ENCODE measurements around the gene ADGRL3.

The ADGRL3 gene

GRCh38 chr4:61431131-61431530 is 231.0 kb downstream of the ADGRL3 start:
- DNase-seq = no peak

DNA sequence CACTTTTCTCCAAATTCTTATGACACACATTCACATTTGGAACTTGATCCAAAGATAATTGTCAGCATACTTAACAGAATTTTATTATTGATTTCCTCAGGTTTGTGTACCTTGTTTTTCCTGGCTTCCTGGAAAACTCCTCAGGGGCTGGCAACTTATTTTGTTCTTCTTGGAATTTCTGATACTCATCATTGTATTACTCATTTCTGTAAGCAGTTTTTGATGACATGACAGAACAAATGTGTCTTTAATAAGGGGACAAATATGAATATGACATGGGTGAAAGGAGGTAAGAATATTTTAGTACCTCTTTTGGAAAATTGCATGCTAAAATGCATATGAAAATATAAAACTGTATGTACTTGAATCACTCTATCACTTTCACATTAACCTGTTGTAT is 237.8 kb downstream of the ADGRL3 start:
- no peak for DNase-seq

- DNase-seq = no peak
Measured at GRCh38 chr4:61440321-61440720, 240.2 kb downstream of the ADGRL3 start.

DNA sequence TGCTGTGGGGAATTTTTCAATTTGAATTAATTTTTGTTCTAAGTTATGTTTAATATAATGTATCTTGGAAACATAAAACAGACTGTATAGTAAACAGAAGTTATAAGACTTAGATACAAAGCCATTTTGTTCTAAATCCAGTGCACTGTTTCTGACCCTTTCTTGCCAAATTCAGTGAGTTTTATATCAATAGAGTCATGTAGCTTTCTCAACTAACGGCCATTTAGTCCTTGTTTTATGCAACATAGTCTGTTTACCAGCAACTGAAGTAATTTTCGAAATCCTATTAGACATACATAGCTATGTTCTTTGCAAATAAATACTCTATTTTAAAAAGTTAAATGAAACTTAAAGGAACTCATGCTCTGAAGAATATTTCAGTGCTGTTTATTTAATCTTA is 242.8 kb downstream of the ADGRL3 start:
- DNase-seq = no peak

GRCh38 chr4:61443813-61444510 is 243.8 kb downstream of the ADGRL3 start:
- no peak for DNase-seq

DNA sequence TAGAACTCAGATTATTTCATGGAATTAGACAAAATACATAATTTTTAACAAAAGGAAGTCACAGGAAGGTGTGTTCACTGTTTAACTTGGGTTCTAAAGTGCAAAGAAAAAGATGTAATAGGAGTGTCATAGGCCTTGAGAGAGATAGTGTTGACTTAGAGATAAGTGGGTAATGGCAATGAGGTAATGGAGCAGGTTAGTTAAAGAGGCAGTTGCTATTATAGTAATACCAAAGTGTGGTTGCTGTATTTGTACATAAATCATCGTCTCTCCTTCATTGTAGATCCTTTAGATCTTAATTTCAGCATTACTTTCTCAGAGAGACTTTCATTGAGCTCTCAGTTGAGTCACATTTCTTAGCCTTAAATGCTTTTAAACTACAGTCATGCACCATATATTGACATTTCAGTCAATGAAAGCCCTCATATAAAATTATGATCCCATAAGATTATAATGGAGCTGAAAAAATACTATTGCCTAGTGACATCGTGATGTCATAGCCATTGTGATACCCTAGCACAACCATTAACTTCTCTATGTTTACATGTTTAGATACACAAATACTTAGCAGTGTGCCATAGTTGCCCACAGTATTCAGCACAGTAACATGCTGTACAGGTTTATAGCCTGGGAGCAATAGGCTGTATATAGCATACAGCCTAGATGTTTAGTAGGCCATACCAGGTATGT is 245.4 kb downstream of the ADGRL3 start:
- DNase-seq = no peak

DNA sequence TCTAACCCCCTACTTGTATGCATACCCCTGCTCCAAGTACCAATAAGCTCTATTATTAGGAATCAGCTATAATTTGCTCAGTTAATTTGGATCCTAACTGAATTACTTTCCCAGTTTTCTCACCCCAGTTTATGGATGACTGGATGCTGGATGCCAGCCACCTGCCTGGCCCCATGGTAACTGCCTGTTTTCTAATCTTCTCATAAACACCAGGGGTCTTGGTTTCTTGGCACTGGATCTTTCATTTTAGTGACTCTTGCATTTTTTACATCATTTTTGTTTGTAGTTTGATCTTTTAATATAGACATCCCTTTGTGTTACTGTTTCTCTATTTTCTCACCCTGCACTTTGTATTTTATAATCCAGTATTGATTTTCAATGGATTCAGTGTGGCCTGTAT is 246.8 kb downstream of the ADGRL3 start:
- no peak for DNase-seq

DNA sequence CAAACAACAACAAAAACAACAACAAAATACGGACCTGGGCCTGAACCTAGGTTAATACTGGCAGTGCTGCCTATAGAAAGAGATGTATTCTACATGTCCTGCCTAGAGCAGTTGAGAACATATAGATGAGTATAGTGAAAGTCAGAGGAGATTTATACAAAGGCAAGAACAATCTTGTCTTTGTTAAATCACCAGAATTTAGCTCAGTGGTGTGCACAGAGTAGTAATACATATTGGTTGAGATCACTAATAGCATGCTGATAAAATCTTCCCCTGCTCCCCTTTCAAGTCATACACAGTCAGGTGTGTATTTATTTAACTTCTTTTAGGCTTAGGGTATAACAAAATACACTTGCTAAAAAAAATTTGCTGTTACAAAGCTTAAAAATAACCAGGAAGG is 247.8 kb downstream of the ADGRL3 start:
- no peak for DNase-seq

DNA sequence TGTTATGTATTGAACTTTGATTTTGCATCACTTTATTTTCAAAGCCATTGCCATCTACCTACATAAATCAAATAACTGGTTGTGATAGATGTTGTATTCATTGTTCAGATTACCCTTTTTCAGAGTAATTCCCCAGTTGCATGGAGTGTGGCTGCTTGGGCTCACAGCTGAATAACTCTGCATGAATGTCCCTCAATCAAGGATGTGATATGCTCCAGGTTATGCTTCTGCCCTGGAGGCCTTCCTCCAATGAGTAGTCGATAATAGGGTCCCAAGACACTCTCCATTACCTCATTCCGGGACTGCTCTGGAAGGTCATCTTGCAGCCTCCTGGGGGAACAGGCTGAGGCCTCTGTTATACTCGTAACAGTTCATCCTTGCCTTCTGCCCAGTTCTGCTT is 251.8 kb downstream of the ADGRL3 start:
- no peak for DNase-seq

DNA sequence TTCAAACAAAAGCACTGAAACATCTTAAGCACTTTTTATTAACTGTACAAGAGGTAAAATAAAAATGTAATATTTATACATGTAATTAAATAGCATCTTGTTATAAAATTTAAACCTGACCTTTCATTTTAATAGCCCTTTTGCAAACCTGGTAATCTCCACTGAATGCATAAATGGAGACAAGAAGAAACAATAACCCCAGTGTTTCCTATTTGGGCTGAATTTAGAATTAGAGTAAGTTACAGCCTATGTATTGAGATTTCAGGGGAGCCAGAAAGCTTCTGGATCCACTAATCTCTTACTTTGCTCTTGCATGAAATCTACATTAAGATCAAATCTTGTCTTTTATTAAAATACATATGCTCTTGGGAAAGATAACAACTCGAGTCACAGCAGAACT is 261.8 kb downstream of the ADGRL3 start:
- DNase-seq = no peak

DNA sequence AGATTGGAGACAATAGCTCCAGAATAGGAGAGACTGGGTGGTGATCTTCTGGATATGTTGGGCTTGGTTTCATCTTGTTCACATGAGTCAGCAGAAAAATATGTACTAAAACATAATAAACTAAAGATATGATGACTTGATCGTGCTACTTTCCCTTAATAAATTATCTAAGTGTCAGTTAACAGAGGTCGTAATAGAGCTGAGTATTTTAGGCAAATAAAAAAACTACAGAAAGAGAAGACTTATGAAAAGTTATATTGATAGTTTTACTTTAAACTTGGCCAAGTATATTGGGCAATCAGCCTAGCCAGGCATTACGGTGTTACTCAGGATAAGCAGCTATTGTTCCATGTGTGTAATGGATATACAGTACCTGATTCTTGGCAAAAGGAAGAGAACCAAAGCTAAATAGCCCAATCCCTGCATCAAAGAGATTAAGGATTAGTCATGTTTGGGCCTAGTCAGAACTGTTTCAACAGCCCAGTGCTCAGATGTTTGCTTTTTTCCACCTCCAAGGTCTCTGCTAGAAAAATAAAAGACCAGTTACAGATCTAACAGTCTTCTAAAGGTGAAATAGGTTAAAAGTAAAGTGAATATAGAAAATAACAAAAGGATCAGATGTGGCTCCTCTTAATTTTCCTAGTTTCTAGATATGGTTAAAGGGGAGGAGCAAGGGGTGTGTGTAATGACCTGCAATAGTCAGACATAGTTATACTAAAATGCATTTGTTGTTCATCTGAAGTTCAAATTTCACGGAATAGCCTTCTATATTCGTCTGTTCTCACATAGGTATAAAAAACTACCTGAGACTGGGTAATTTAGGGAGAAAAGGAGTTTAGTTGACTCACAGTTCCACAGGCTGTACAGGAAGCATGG is 262.6 kb downstream of the ADGRL3 start:
- DNase-seq = no peak

DNA sequence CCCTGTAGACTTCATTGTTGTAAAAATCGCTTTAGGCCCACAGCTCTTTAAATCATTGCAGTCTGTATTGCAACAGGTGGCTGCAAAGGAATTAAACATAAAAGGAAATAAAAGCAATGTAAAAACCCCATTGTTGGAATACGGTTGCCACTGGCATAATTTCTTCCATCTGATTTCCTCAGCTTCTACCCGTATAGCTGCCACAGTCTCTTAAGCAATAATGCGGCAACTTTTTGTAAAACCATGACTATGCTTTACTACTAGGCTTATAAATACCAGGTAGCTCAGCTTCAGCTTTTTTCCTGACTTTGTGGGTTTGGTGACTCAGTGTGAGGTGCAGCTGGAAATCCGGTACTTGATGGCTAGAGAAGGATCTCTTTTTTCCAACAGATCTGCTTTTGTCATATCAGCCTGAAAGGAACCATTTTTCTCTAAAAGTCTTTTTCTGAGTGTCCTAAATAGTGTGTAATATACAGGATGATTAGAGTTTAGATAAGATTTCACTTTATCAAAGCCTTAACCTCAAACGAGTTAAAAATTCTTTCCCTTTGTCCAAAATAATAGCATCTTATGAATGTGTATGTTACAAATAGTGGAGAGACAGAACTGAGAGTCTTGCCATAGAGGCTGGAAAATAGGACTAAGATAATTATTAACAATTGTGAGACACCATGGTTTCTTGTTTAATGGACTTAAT is 268.0 kb downstream of the ADGRL3 start:
- DNase-seq = no peak

DNA sequence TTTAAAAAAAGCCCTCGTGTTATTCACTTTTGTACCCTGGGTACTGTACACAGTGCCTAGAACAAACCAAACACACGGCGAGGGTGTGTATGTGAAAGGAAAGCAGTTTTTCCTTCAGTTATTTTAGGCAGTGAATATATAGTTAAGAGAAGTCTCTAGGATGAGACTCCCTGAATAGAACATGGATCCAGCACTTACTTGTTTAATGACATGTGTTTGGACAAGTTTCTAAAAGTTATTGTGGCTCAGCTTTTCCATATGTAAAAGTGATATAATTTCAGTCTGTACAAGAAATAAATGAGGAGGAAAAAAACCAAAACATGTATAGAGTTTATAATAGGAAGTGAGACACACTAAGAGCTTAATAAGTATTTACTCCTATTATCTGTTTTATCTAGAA is 273.2 kb downstream of the ADGRL3 start:
- no peak for DNase-seq

GRCh38 chr4:61478340-61478739 is 278.2 kb downstream of the ADGRL3 start:
- no peak for DNase-seq

GRCh38 chr4:61485056-61485455 is 284.9 kb downstream of the ADGRL3 start:
- no peak for DNase-seq

- no peak for DNase-seq
Measured at GRCh38 chr4:61489927-61490326, 289.8 kb downstream of the ADGRL3 start.

DNA sequence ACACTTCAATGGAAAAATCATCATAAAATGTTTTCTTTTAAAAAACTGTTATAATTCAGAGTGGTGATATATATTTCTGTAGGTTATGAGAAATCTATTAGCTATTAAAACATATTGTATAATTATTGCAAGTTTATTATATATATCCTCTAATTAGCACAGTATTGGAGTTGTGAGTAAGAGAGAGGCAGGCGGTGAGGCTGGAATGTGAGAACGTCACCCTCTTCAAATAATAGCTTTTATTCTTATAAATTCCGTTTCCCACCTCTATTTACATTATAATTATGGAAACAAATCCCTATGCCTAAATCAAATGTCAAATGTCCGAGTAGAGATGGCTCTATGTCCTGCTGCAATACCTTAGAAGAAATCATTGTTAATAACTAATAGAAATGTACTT is 292.9 kb downstream of the ADGRL3 start:
- DNase-seq = no peak

- no peak for DNase-seq
Measured at GRCh38 chr4:61493470-61493869, 293.3 kb downstream of the ADGRL3 start.

GRCh38 chr4:61500883-61501282 is 300.8 kb downstream of the ADGRL3 start:
- DNase-seq = no peak

DNA sequence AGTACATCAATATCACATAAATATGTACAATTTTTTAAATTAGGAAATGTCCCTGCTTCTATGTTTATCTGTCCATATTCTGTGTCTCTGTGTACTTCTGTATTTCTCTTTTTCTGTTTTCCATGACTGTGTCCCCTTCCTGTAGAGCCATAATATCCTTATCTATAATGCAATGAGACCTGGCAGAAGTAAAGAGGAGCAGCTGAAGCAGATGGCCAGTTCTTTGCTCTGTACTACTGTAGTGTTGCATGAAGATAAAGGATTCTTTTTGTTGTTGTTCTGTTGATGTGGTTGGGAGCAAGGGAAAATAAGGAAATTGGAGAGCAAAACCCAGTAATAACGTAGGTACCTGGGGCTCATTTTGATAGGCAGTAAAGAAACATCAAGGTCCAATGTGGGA is 301.7 kb downstream of the ADGRL3 start:
- no peak for DNase-seq

DNA sequence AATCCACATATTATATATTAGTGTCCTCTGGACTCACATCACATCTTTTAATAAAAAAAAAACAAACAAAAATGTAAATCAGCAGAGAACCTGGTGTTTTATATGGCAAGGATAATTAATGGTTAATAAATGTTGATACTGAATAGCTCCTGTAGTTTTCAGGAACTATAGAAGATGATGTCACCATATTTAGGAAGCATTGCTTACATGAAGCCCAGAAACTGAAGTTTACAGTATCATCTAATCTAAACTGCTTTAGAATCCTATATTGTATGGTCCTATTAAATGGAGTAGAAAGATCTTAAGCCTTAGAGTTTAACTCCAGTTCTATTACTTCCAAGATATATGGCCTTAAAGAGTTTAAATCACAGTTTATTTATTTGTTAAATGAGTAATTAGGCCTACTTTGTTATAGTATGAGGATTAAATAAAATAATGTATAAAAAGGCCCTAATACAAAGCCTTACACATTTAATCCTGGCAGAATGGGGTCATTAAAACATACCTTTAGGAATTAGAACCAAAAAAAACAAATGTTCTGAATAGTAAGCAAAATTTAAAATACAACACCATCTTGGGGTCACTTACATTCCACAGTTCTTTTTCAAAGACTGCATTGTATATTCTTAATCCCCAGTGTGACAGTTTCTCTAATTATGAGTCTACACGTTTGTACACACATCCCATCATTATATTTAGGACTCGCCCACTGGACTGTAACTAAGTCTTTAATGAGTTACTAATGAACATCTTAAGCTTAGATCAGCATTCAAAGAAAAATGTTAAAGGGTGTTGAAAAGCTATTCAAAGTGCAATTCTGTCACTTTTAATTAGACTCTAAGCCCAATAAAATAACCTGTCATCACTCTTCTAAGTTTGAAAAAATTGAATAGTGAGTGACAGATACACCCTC is 305.9 kb downstream of the ADGRL3 start:
- no peak for DNase-seq

- DNase-seq = no peak
Measured at GRCh38 chr4:61507091-61507490, 307.0 kb downstream of the ADGRL3 start.
